H9 (cell line): ENCODE measurements around the gene TBXAS1. TPM values are rescaled to one million over a fixed set of nuclear protein-coding genes. Genes with fewer than 3 reads are reported as not detected.

Experiments
- DNase-seq: peaks from one replicate; pipeline ENCODE4 v3.0.0-alpha.2; 2017
- H2AFZ ChIP-seq: one replicate; pipeline ENCODE4 v1.6.1; 2013; ENCODE audit warnings: mild to moderate bottlenecking, low read length, control low read depth, moderate library complexity
- H2AK5ac ChIP-seq: 2 replicates; pipeline ENCODE4 v1.6.1; 2013; ENCODE audit warnings: low read length, control low read depth, mixed read lengths; ENCODE audit not compliant: insufficient read length
- H2BK120ac ChIP-seq: one replicate; pipeline ENCODE4 v1.6.1; 2013; ENCODE audit warnings: low read depth, mild to moderate bottlenecking, low read length, control low read depth, inconsistent platforms; ENCODE audit not compliant: poor library complexity, severe bottlenecking
- H2BK12ac ChIP-seq: 2 replicates; pipeline ENCODE4 v1.6.1; 2013; ENCODE audit warnings: low read length, control low read depth, mixed read lengths, low read depth; ENCODE audit not compliant: insufficient read length
- H2BK15ac ChIP-seq: 2 replicates; pipeline ENCODE4 v1.6.1; 2013; ENCODE audit warnings: low read depth, low read length, control low read depth
- H2BK20ac ChIP-seq: one replicate; pipeline ENCODE4 v1.6.1; 2013; ENCODE audit warnings: low read depth, mild to moderate bottlenecking, low read length, control low read depth, inconsistent platforms; ENCODE audit not compliant: poor library complexity, severe bottlenecking
- H2BK5ac ChIP-seq: 2 replicates; pipeline ENCODE4 v1.6.1; 2013; ENCODE audit warnings: low read length, control low read depth, mixed read lengths; ENCODE audit not compliant: insufficient read length
- H3K14ac ChIP-seq: 2 replicates; pipeline ENCODE4 v1.6.1; 2013; ENCODE audit warnings: low read length, control low read depth; ENCODE audit not compliant: insufficient read depth
- H3K18ac ChIP-seq: 2 replicates; pipeline ENCODE4 v1.6.1; 2013; ENCODE audit warnings: low read depth, mild to moderate bottlenecking, mixed read lengths, low read length, control low read depth; ENCODE audit not compliant: insufficient read length
- H3K23ac ChIP-seq: 2 replicates; pipeline ENCODE4 v1.6.1; 2013; ENCODE audit warnings: low read length, control low read depth, mixed read lengths, low read depth; ENCODE audit not compliant: insufficient read length
- H3K23me2 ChIP-seq: 2 replicates; pipeline ENCODE4 v1.6.1; 2013; ENCODE audit warnings: low read depth, mild to moderate bottlenecking, mixed read lengths, low read length, control low read depth; ENCODE audit not compliant: insufficient read length, poor library complexity, severe bottlenecking
- H3K27ac ChIP-seq: 2 replicates; pipeline ENCODE4 v1.5.1; 2013; ENCODE audit warnings: low read length, control low read depth, mixed read lengths, low read depth; ENCODE audit not compliant: insufficient read length
- H3K27me3 ChIP-seq: 2 replicates; pipeline ENCODE4 v1.6.1; 2013; ENCODE audit warnings: low read length, control low read depth, inconsistent platforms; ENCODE audit not compliant: insufficient read depth
- H3K4ac ChIP-seq: 2 replicates; pipeline ENCODE4 v1.6.1; 2013; ENCODE audit warnings: low read depth, mild to moderate bottlenecking, control low read depth, inconsistent platforms, low read length, moderate library complexity
- H3K4me1 ChIP-seq: 2 replicates; pipeline ENCODE4 v1.6.1; 2013; ENCODE audit warnings: low read length, control low read depth, inconsistent platforms; ENCODE audit not compliant: insufficient read depth
- H3K4me2 ChIP-seq: 2 replicates; pipeline ENCODE4 v1.6.1; 2013; ENCODE audit warnings: low read length, control low read depth, mixed read lengths; ENCODE audit not compliant: insufficient read length, insufficient read depth
- H3K56ac ChIP-seq: 2 replicates; pipeline ENCODE4 v1.6.1; 2013; ENCODE audit warnings: low read depth, mild to moderate bottlenecking, mixed read lengths, low read length, control low read depth; ENCODE audit not compliant: insufficient read length
- H3K79me1 ChIP-seq: 2 replicates; pipeline ENCODE4 v1.6.1; 2013; ENCODE audit warnings: low read depth, mild to moderate bottlenecking, moderate library complexity, low read length, control low read depth, inconsistent platforms; ENCODE audit not compliant: insufficient read depth, poor library complexity, severe bottlenecking
- H3K79me2 ChIP-seq: 2 replicates; pipeline ENCODE4 v1.6.1; 2013; ENCODE audit warnings: low read length, control low read depth, inconsistent platforms; ENCODE audit not compliant: insufficient read depth
- H3K9ac ChIP-seq: 2 replicates; pipeline ENCODE4 v1.6.1; 2013; ENCODE audit warnings: low read length, control low read depth, mixed read lengths; ENCODE audit not compliant: insufficient read length; ENCODE audit errors: extremely low read depth
- H3K9me3 ChIP-seq: one replicate; pipeline ENCODE4 v1.6.1; 2013; ENCODE audit warnings: low read depth, low read length, inconsistent platforms; ENCODE audit not compliant: control insufficient read depth
- H3T11ph ChIP-seq: one replicate; pipeline ENCODE4 v1.6.1; 2013; ENCODE audit warnings: mild to moderate bottlenecking, low read length, control low read depth, inconsistent platforms
- H4K20me1 ChIP-seq: one replicate; pipeline ENCODE4 v1.6.1; 2013; ENCODE audit not compliant: control insufficient read depth, insufficient read length, insufficient read depth
- H4K5ac ChIP-seq: 2 replicates; pipeline ENCODE4 v1.6.1; 2013; ENCODE audit warnings: low read depth, mild to moderate bottlenecking, mixed read lengths, low read length, control low read depth; ENCODE audit not compliant: insufficient read length
- H4K8ac ChIP-seq: replicated peaks from 2 replicates; pipeline ENCODE4 v1.6.1; 2013; ENCODE audit warnings: low read length, control low read depth, mixed read lengths, low read depth; ENCODE audit not compliant: insufficient read length
- H4K91ac ChIP-seq: 2 replicates; pipeline ENCODE4 v1.6.1; 2013; ENCODE audit warnings: low read depth, mild to moderate bottlenecking, moderate library complexity, mixed read lengths, low read length, control low read depth; ENCODE audit not compliant: insufficient read length
- H3K27ac Mint-ChIP-seq, 3 experiments: 2 replicates in 2 of 3; 3 replicates in 1 of 3; pipeline ENCODE4 v1.8.0; 2020 to 2021; ENCODE audit warnings: mixed read lengths in 3 of 3, mild to moderate bottlenecking in 1 of 3, moderate library complexity in 1 of 3
- H3K27me3 Mint-ChIP-seq: 2 replicates; pipeline ENCODE4 v1.8.0; 2021; ENCODE audit warnings: low read depth, mild to moderate bottlenecking, moderate library complexity, mixed read lengths
- H3K36me3 Mint-ChIP-seq, 3 experiments: 2 replicates in 2 of 3; 3 replicates in 1 of 3; pipeline ENCODE4 v1.8.0; 2020 to 2021; ENCODE audit warnings: low read depth in 3 of 3, mixed read lengths in 3 of 3; ENCODE audit not compliant: insufficient read depth in 1 of 3
- H3K4me1 Mint-ChIP-seq, 2 experiments: 2 replicates each; pipeline ENCODE4 v1.8.0; 2020; ENCODE audit warnings: mixed read lengths in 2 of 2
- H3K4me3 Mint-ChIP-seq, 2 experiments: 2 replicates in 1 of 2; 3 replicates in 1 of 2; pipeline ENCODE4 v1.8.0; 2020 to 2021; ENCODE audit warnings: mild to moderate bottlenecking in 2 of 2, mixed read lengths in 2 of 2, moderate library complexity in 1 of 2
- H3K9me3 Mint-ChIP-seq, 2 experiments: 2 replicates in 1 of 2; 3 replicates in 1 of 2; pipeline ENCODE4 v1.8.0; 2020; ENCODE audit warnings: mild to moderate bottlenecking in 2 of 2, mixed read lengths in 2 of 2, moderate library complexity in 1 of 2
- CTCF ChIP-seq: fragments of 200-600 bp; sonication (generic); conservative IDR thresholded peaks from 3 replicates; pipeline ENCODE4 v1.8.0; 2021; ENCODE audit warnings: antibody characterized with exemption, mild to moderate bottlenecking
- WGBS: extraction: QIAGEN DNeasy Blood & Tissue Kit; methylation state at CpG from one replicate; pipeline ENCODE4 v1.1.7; 2013; ENCODE audit warnings: missing lambda C conversion rate, low lambda C conversion rate, mixed read lengths; ENCODE audit not compliant: insufficient read length; ENCODE audit errors: extremely low coverage; 5-methylcytosine and 5-hydroxymethylcytosine counted together
- total RNA-seq: library from RNA; stranded (reverse); gene quantifications from 2 replicates; pipeline ENCODE4 v1.2.1, GENCODE V29; 2021

Gene TBXAS1
- total RNA-seq, 1 experiment from 2014 or later: 0.39 TPM

GRCh38 chr7:140028311-140028710, 199.2 kb downstream of the TBXAS1 start:
- H2BK120ac ChIP-seq: no peak overlapping the region
- no peak overlapping the region for H4K8ac ChIP-seq
- Mint-ChIP-seq H3K27ac (peak overlapping the region in 1 of 3 experiments; percentile 46; a peak in 1 of 7 replicates), H3K36me3 (peaks cover 0 to 4% (median 0%) of the 10 kb centered on the region in 3 experiments; a peak in 1 of 7 replicates), H3K4me1 (no peaks in the 10 kb centered on the region), H3K9me3 (no peaks in the 10 kb centered on the region), H3K4me3 (no peak overlapping the region), H3K27me3 (no peaks in the 10 kb centered on the region)
- H4K91ac ChIP-seq: no peak overlapping the region
- no peak overlapping the region for H3K18ac ChIP-seq
- no peak overlapping the region for H3K56ac ChIP-seq
- no peaks in the 10 kb centered on the region for H3K4me1 ChIP-seq
- no peak overlapping the region; the same call in 1 of the 2 replicates for H3K14ac ChIP-seq
- H2BK12ac ChIP-seq: no peak overlapping the region
- H2BK5ac ChIP-seq: no peak overlapping the region
- H3K27me3 ChIP-seq: no peaks in the 10 kb centered on the region
- no peak overlapping the region for H2BK15ac ChIP-seq
- H3K4ac ChIP-seq: no peak overlapping the region
- WGBS: no CpG with 5 or more reads among the region's 4 CpGs
- H3K4me2 ChIP-seq: no peak overlapping the region
- H2AFZ ChIP-seq: no peak overlapping the region
- H2AK5ac ChIP-seq: no peak overlapping the region
- no peaks in the 10 kb centered on the region for H4K20me1 ChIP-seq
- no peaks in the 10 kb centered on the region for H3K23me2 ChIP-seq
- H3K23ac ChIP-seq: no peak overlapping the region
- no peak overlapping the region for H3K27ac ChIP-seq
- H3K79me2 ChIP-seq: no peaks in the 10 kb centered on the region
- no peaks in the 10 kb centered on the region for H3K79me1 ChIP-seq
- H3K9me3 ChIP-seq: no peaks in the 10 kb centered on the region
- no peak overlapping the region for H3K9ac ChIP-seq
- no peak overlapping the region for H4K5ac ChIP-seq
- H3T11ph ChIP-seq: no peak overlapping the region
- no peak for TF ChIP-seq CTCF
- DNase-seq: no peak
- no peak overlapping the region for H2BK20ac ChIP-seq
